NCI-H2196 treated with DMSO at 0.1 percent for 48 hours (cell line): ENCODE results near the gene IL18.
"Not testable (repeated sequence)": the region's sequence is repeated elsewhere in the genome, so short reads cannot be mapped to it uniquely, and the experiment has no call there.

ENCODE experiments used
- DNase-seq: peaks from one replicate; lab custom pipeline; 2025; ENCODE audit not compliant: unreplicated experiment; lab: John Stamatoyannopoulos, UW

IL18 gene

DNA sequence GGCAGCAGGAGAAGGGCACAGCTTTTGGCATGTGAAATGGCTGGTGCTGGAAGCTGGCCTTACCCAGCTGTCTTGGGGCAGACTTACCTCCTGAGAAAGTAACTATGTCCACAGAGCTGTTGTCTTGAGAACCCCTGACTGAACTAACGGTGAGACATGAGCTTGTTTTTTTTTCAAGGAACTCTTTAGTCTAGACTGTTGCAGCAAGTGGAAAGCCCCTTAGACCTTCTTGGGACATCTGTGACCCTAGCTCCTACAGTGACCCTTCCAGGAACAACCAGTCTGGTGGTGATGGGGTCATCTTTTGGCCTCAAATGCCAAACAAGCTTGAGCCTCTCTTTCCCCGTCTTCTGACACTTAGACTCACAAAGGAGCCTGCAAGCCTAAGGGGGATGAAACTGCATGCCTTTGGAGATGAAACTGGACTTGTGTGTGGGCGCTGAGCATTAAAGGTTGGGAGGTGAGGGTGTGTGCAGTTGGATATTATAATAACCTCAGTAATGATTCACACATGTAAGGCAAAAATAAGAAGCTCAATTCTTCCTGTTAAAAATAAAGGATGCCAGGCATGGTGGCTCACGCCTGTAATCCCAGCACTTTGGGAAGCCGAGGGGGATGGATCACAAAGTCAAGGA, 41.8 kb downstream of the IL18 start:
- no peak for DNase-seq

DNA sequence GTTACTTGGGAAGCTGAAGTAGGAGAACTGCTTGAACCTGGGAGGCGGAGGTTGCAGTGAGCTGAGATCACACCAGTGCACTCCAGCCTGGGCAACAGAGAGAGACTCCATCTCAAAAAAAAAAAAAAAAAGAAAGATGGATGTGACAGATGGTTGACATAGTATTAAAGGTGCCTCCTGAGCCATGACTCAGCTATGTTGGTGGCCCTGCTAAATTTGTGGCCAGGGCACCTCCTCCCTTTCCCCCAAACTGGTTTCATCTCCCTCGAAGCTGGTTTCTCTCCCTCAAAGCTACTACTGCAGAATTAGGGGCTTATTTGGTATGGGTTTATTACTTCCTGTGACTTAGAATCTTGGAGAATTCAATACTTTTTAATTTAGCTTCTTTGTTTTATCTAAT, 45.7 kb downstream of the IL18 start:
- DNase-seq = no peak

GRCh38 chr11:112115386-112115785, 48.5 kb downstream of the IL18 start:
- no peak for DNase-seq

GRCh38 chr11:112114460-112114859, 49.4 kb downstream of the IL18 start:
- DNase-seq = no peak

DNA sequence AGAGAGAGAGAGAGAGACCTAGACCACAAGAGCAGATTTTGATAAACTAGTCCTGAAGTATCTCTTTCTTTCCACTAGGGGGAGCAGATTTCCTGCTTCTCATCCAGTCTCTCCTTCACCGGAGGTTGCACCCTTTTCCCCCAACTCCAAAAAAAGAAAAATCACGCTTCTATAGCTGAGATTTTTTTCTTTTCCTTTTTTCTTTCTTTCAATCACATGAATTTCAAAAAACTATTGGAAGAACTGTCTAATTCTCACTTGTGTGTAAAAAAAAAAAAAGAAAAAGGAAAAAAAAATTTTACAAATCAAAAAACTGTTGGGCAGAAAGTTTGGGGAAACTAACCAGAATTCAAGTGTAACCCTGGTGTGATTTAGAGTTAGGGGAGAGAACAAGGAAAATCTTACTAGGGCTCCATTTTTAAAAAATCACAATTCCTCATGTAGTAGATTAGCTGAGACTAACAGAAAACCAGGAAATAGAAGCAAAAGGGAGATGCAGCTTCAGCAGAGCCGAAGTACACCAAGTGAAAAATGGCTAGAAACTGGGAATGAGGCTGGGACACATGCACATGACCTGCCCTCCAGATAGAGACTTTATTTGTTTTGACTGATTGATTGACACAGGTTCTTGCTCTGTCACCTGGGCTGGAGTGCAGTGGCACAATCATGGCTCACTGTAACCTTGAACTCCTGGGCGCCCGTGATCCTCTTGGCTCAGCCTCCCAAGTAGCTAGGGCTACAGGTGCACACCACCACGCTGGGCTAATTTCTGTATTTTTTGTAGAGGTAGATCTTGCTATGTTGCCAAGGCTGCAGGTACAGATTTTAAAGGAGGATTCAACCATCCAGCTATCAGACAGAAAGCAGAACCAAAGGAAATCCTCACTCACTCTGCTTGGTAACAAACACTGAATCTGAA, 50.1 kb downstream of the IL18 start:
- DNase-seq = peak; percentile 48

DNA sequence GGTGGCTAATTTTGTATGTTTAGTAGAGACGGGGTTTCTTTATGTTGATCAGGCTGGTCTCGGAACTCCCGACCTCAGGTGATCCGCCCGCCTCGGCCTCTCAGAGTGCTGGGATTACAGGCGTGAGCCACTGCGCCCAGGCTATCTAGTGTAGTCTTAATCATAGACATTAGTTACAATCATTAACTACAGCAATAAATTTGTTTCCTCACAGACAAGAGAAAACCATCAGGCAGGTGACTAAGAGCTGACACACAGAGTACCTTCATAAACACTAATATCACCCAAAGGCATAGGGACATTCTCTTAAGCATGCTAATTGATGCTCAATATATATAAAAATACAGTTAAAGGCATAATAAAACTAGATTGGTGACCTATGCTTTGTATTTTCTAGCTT, 57.8 kb downstream of the IL18 start:
- no peak for DNase-seq

GRCh38 chr11:112103446-112103845, 60.4 kb downstream of the IL18 start:
- no peak for DNase-seq

DNA sequence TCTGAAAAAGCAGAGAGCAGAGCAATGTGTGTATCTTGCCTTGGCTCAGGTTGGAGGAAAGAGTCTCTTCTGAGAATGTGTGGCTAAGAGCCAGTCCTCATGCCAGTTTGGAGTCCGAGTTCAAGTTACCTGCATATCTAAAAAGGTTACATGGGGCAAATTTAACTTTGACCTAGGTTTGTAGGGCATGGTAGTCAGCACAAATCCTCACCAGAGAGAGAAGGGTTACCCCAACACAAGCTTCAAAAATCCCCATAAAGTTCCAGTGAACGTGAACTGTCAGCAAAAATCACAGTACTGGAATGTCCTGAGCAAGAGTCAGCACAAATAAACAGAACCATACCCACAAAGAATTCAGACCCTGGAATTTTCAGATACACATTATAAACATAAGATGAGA, 63.4 kb downstream of the IL18 start:
- no peak for DNase-seq

GRCh38 chr11:112097734-112098528, 66.0 kb downstream of the IL18 start:
- no peak for DNase-seq

GRCh38 chr11:112096194-112096593, 67.7 kb downstream of the IL18 start:
- DNase-seq = no peak

GRCh38 chr11:112095302-112095701, 68.6 kb downstream of the IL18 start:
- DNase-seq = not testable (repeated sequence)
